Renal cortex interstitium (tissue), 11 donors: Measurements from ENCODE around the gene CLDN10. TPM values are rescaled to one million over a fixed set of nuclear protein-coding genes. Genes with fewer than 3 reads are reported as not detected.

Source experiments
- DNase-seq, 11 donors: peaks; one replicate each; pipeline ENCODE4 v3.0.0-alpha.2; 2013; ENCODE audit warnings: low read depth in 9 of 11, low spot score in 4 of 11; ENCODE audit errors: extremely low read depth in 1 of 11
- polyA plus RNA-seq, 3 donors: library from polyadenylated mRNA; unstranded; fragments of 120-200 nt; gene quantifications; one replicate each; pipeline ENCODE4 v1.2.1, GENCODE V29; 2013; ENCODE audit not compliant: insufficient read length in 3 of 3

The CLDN10 gene
- polyA plus RNA-seq, 3 donors: 96.0 to 112 (median 104) TPM

GRCh38 chr13:95568131-95568530 is 15.6 kb downstream of the CLDN10 start:
- DNase-seq: no peak

- no peak for DNase-seq
Measured at GRCh38 chr13:95570016-95570415, 17.5 kb downstream of the CLDN10 start.

- DNase-seq: no peak
Measured at GRCh38 chr13:95571941-95572340, 19.4 kb downstream of the CLDN10 start.

- DNase-seq: no peak
Measured at GRCh38 chr13:95573221-95573620, 20.7 kb downstream of the CLDN10 start.

- DNase-seq: no peak
Measured at GRCh38 chr13:95579303-95579702, 26.8 kb downstream of the CLDN10 start.

GRCh38 chr13:95585867-95586266 is 33.3 kb downstream of the CLDN10 start:
- no peak for DNase-seq

GRCh38 chr13:95588134-95588533 is 35.6 kb downstream of the CLDN10 start:
- DNase-seq: no peak

- no peak for DNase-seq
Measured at GRCh38 chr13:95588721-95589120, 36.2 kb downstream of the CLDN10 start.

GRCh38 chr13:95593462-95593861 is 40.9 kb downstream of the CLDN10 start:
- DNase-seq: no peak

- no peak for DNase-seq
Measured at GRCh38 chr13:95596701-95597100, 44.2 kb downstream of the CLDN10 start.

GRCh38 chr13:95601216-95601615 is 48.7 kb downstream of the CLDN10 start:
- no peak for DNase-seq

GRCh38 chr13:95601906-95602305 is 49.4 kb downstream of the CLDN10 start:
- DNase-seq: no peak

- no peak for DNase-seq
Measured at GRCh38 chr13:95603887-95604555, 51.5 kb downstream of the CLDN10 start.

- no peak for DNase-seq
Measured at GRCh38 chr13:95604556-95604915, 52.0 kb downstream of the CLDN10 start.

- DNase-seq: peak in 1 of 11 donors; percentile 17
Measured at GRCh38 chr13:95605448-95606125, 53.1 kb downstream of the CLDN10 start.

- DNase-seq: no peak
Measured at GRCh38 chr13:95607366-95607765, 54.8 kb downstream of the CLDN10 start.

GRCh38 chr13:95608640-95609323 is 56.3 kb downstream of the CLDN10 start:
- DNase-seq: no peak

- no peak for DNase-seq
Measured at GRCh38 chr13:95614641-95615245, 62.2 kb downstream of the CLDN10 start.

- no peak for DNase-seq
Measured at GRCh38 chr13:95615539-95615938, 63.0 kb downstream of the CLDN10 start.
